OCI-LY3 (cell line): ENCODE data around the gene CD63.

ENCODE experiments used
- EZH2phosphoT487 ChIP-seq: fragments of 200-600 bp; shearing (Covaris generic); IDR thresholded peaks from 2 replicates; pipeline ENCODE4 v1.6.1; 2018; ENCODE audit warnings: antibody characterized with exemption, mixed run types, low read depth
- TF ChIP-seq, protein P1 (sequence below): fragments of 200-600, 300-600 bp; sonication (generic); IDR thresholded peaks from 2 replicates; pipeline ENCODE4 v1.5.1; 2014; ENCODE audit warnings: antibody characterized with exemption, low read length, low read depth

DNA sequence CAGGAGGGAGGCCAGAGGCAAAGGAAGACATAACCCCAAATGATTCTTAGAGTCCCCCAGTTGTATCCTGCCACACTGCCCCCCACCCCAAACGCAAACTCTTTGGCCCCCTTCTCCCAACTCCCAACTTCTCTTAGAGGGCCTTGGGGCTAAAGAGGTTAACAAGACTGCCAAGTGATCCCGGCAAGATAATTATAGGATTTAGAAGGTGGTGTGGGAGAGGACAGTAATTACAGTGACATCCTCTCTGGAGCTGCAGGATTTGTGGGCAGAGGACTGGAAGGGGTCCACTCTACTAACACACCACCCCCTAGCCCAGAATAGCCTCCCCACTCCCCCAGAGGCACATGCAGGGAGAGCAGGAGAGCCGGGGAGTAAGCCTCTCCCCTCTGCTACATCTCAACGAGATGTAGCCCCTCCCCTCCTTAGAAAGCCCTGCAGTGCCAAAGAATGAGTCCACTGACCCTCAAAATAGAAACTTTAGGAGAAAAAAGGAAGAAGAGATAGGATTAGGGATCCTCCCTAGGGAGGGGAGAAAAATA lies 8.8 kb upstream of the CD63 start:
- TF ChIP-seq, protein P1, sequence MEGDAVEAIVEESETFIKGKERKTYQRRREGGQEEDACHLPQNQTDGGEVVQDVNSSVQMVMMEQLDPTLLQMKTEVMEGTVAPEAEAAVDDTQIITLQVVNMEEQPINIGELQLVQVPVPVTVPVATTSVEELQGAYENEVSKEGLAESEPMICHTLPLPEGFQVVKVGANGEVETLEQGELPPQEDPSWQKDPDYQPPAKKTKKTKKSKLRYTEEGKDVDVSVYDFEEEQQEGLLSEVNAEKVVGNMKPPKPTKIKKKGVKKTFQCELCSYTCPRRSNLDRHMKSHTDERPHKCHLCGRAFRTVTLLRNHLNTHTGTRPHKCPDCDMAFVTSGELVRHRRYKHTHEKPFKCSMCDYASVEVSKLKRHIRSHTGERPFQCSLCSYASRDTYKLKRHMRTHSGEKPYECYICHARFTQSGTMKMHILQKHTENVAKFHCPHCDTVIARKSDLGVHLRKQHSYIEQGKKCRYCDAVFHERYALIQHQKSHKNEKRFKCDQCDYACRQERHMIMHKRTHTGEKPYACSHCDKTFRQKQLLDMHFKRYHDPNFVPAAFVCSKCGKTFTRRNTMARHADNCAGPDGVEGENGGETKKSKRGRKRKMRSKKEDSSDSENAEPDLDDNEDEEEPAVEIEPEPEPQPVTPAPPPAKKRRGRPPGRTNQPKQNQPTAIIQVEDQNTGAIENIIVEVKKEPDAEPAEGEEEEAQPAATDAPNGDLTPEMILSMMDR = peak; percentile 2; the same call in 1 of the 2 replicates
- no peak for TF ChIP-seq EZH2phosphoT487
